ENCODE results near the gene PFAS.
A peak's percentile ranks its signal among the peaks of the same experiment; 100 is the strongest.
"Not testable (repeated sequence)": the region's sequence is repeated elsewhere in the genome, so short reads cannot be mapped to it uniquely, and the experiment has no call there.

The PFAS gene

DNA sequence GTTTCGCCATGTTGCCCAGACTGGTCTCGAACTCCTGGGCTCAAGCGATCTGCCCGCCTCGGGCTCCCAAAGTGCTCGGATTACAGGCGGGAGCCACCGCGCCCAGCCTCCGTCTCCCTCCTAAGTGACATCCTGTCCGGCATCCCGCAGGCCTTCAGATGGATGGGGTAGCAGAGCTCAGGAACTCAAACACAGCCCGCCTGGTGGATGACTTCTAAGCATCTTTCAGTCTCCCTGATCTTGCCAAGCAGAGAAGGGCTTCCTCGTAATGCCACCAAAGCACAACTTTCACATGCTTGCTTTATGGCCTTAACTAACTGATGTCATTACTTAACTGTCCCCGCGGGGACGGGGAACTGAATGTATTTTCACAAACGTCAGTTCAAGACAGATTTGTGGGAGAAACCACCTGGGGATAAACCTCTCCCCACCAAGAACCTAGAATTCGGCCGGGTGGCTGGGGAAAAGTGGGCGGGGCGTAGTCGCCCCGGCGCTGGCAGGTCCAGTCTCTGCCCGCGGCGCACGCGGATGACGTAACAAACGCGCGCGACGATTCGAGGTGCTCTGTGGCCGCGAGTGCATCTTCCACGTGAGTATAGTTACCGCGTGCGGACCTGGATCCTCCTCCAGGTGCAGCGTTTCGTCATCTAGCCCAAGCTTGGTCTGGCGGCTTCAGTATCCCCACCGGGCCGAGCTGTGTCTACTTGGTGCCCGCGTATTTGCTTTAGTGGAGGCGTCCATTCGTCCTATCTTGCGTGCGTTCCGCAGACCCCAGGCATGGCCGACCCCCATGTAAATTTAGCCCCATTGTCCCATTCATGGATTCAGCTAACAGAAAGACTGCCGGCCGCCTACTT, at the start of gene PFAS:
Gene PFAS (plus strand): TSS at position 539 of the 857 bp plus-strand sequence. CDS start 4,649 bp downstream, outside the sequence.
- DNase-seq (ENCODE audit: low read depth in 2 of 2): peak; percentile 94

DNA sequence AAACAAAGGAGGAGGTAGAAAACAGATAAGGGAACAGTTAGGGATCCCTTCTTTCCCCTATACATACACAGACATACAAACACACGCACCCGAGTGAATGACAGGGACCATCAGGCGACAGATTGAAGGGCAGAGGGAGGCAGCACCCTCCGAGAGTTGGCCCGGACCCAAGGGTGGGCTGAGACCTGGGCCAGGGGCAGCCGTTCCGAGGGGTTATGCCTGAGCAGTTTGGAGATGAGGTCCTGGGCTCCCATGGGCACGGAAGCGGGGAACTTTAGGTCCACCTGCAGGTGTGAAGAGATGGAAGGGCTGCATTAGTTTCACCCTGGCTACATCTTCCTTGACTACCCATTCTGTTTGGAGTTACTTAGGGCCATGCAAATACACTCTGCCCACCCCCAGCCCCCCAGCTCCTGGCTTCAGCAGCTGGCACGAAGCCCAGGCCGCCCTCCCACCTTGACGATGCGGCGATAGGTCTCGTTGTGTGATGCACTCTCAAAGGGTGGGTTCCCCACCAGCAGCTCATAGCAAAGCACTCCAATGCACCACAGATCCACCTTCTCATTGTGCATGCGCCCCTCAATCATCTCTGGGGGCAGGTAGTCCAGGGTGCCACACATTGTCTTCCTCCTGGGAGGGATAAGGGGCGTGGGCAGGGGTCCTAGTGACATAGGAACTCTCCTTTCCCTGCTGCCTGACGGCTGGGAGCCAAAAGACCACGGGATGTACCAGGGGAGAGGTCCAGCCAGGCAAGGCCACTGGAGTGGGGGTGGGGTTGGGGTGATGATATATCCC, 44.1 kb upstream of the PFAS start:
- no peak for DNase-seq (ENCODE audit: low read depth in 2 of 2)

- no peak for DNase-seq (ENCODE audit: low read depth in 2 of 2)
These were observed 42.6 kb upstream of the PFAS start for GRCh38 chr17:8206536-8206935.

DNA sequence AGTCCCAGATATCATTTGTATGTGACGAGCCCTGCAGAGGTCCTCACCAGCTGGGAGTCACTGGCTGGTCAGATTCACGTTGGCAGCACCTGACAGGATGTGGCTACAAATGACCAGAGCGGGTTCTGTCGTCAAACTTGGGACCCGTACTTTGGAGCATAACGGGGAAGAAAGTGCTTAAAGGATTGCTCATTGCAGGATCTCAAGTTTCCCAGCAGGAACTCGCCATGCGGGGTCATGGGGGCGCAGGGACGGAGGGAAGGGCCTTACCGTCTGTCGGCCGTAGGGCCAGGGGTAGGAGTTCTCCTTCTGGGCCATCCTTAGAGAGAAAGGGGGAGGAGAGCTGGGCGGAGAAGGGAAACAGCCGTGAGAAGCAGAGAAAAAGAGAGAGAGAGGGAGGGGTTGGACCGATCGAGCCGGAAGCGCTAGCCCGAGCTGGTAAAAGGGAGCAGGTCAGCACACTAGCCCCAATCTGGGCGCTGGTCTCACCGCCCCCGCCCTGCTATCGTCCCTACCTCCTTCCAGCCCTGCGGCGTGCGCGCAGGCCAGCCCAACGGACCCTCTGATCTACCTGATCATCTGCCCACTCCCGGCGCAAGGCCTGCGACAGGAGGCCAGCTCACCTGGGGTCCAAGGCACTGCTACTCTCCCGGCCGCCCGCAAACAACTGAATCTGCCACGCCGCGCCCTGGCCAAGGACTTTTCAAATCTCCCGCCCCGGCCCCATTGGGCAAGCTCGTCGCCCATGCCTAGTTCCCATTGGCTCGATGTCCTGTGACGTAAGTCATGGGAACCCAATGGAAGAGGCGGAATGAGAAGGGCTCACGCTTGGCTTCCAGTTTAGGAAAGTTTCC, 39.0 kb upstream of the PFAS start, which contains the start of gene AURKB:
Gene AURKB (minus strand): TSS at position 669 of the 854 bp plus-strand sequence. CDS start 351 bp downstream, at position 318.
- DNase-seq (ENCODE audit: low read depth in 2 of 2): peak; percentile 74 to 90

GRCh38 chr17:8210761-8211458, 38.2 kb upstream of the PFAS start:
- no peak for DNase-seq (ENCODE audit: low read depth in 2 of 2)

DNA sequence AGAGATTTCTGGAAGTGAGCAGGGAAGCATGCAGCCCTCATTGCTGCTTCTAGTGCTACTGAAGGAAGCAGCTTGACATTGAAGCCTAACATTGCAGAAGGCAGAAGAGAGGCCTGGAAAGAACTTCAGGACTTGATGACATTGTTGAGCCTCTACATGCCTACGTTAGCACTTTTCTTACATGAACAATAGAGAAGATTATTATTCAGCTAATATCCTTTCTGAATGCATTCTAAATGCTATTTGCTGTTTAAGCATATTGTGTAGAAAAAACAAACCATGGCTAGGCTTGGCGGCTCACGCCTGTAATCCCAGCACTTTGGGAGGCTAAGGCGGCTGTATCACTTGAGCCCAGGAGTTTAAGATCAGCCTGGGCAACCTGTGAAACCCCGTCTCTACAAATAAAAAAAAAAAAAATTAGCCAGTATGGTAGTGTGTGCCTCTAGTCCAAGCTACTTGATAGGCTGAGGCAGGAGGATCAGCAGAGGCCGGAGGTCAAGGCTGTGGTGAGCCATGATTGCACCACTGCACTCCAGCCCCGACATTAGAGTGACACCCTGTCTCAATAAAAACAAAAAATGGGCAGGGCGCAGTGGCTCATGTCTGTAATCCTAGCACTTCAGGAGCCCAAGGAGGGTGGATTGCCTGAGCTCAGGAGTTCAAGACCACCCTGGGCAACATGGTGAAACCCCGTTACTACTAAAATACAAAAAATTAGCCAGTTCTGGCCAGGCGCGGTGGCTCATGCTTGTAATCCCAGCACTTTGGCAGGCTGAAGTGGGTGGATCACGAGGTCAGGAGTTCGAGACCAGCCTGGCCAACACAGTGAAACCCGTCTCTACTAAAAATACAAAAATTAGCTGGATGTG, 36.5 kb upstream of the PFAS start:
- DNase-seq (ENCODE audit: low read depth in 2 of 2): no peak

DNA sequence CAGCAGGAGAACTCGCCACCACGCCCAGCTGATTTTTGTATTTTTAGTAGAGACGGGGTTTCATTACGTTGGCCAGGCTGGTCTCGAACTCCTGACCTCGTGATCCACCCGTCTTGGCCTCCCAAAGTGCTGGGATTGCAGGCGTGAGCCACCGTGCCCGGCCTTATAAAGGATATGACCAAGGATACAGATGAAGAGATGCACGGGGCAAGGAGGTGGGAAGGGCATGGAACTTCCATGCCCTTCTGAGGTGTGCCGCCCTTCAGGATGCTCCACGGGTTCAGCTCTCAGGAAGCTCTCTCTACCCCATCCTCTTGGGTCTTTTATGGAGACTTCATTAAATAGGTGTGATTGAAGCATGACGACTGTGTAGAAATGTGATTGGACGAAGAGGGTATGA, 35.1 kb upstream of the PFAS start:
- DNase-seq (ENCODE audit: low read depth in 2 of 2): not testable (repeated sequence)

GRCh38 chr17:8220783-8221662, 28.1 kb upstream of the PFAS start:
- peak; percentile 69 to 79 for DNase-seq (ENCODE audit: low read depth in 2 of 2)

DNA sequence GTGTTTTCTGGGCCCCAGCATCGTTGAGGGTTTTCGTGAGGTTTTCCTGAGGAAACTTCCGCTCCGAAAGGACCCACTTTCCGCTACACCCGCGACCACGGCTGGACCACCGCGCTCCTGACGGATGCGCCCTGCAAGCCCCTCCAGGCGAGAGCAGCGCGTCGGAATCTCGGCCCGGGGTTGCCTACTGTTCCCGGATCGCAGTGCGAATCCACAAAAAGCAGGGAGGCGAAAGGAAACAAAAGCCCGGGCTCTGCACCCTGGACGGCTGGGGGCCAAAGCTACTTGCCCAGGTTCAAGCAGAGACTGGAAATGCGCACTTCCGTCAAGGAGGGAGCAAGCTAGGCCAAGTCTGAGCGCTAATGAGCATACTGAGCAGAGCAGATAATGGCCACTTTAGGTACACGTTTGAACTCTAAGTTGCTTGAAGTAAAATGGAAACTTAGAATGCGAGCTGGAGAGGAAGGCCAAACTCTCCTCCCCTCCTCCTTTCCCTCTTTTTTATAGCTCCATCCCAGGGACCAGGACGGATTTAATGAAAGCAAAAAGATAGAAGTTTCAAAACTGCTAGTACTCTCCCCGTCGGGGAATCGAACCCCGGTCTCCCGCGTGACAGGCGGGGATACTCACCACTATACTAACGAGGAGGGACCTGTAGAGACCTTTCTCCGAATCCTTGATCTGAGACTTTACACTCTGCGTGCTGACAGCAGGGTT, 27.3 kb upstream of the PFAS start:
- peak; percentile 63 to 78 for DNase-seq (ENCODE audit: low read depth in 2 of 2)

DNA sequence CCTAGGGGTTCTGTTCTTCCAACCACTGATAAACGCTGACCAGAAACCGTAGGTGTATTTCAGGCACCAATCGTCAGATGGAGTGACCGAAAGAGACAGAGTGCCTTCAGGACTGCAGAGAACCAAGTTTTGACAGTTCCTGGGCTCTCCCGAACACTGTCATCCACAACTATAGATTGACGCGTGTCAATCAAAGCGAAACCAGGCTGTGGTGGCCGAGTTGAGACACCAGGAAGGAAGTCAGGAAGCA, 26.8 kb upstream of the PFAS start:
- no peak for DNase-seq (ENCODE audit: low read depth in 2 of 2)

GRCh38 chr17:8222630-8223355, 26.3 kb upstream of the PFAS start:
- DNase-seq (ENCODE audit: low read depth in 2 of 2): peak; percentile 69 to 83

DNA sequence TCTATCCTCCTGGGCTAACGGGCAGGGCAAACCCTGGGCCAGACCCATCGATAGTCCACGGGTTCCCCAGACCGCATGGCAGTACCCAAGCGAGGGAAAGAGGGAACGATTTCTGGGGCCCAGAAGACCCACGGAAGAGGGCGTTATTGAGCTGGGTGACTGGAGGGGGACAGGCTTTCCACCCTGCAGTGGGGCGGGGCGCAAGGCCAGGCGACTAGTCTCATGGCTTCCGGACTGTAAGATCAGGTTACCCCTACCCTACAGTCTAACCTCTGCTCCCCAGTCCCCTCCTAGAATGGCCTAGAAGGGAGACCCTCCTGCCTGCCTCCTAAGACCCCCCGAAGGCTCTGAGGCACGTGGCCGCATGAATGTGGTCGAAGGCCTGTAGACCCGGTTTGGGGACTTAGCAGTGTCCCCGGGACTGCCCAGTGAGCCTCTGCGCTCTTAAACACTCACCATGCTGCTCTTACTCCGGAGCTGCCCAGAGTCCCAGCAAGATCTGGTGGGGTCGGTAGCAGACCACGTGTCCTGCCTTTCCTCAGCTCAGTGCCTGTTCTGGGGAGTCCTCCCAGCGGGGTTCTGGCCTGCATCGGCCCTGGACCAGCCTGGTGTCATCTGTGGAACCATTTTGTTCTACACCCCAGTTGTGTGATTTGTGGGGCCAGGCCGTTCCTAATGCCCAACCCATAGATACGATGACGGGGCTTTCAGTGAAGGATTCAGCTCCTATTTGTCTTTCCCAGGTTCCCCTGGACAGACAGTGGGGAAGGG, 25.5 kb upstream of the PFAS start:
- no peak for DNase-seq (ENCODE audit: low read depth in 2 of 2)

GRCh38 chr17:8224891-8225812, 23.9 kb upstream of the PFAS start:
- DNase-seq (ENCODE audit: low read depth in 2 of 2): no peak

DNA sequence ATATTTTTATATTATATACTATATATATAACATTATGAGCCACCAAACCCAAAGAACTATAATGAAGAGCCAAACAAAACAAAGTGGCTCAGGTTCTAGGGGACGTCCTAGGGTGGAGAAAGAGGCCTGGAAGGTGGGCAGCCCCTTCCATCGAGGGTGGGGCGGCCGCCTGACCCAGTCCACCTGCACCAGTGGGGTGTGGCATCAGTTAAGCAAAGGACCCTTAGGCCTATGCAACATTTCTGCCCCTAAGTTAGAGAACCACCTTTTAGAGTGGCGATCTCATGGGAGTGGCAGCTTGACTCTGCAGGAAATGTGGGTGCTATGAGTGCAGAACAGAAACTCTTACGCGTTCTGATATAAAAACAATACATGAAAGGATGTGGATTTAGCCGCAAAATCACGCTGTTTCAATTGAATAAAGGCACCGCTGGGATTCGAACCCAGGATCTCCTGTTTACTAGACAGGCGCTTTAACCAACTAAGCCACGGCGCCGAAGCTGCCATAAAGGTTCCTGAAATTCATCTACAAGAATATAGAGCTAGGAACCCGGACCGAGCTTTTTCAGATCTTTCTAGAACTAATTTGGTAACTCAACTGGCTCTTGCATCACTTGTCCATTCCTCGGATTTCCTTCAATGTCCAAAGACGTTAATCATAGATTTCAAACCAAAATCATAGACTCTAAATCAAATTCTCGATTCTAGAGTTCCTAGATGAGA, 23.1 kb upstream of the PFAS start:
- peak in 1 of 2 donors; percentile 42 for DNase-seq (ENCODE audit: low read depth in 2 of 2)

DNA sequence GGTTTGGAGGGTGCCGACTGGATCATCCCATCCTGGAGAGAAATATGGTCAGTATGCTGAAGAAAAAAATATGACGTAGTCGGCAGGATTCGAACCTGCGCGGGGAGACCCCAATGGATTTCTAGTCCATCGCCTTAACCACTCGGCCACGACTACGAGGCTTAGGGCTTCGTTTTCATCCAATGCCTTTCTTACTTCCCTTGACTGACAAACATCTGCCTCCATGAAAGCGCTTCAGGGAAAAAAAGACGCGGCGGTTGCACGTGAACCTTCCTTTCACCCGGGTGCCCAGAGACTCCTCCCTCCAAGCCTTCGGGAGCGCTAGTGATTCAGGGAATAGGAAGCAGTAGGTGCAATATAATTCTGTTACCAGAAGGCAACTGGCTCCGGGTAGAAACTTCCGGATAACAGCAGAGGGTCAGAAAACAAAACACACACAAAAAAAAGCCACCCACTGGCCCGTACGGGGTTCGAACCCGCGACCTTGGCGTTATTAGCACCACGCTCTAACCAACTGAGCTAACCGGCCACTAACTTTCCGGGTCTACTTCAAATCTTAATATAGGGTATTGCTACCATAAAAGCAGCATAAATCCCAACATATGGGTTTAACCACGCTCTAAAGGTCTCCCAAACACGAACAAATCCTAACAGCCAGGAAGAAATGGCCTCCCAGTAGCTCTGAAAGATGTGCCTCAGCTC, 22.4 kb upstream of the PFAS start:
- DNase-seq (ENCODE audit: low read depth in 2 of 2): no peak
